ENCODE measurements around the gene THOC6.

The THOC6 gene

DNA sequence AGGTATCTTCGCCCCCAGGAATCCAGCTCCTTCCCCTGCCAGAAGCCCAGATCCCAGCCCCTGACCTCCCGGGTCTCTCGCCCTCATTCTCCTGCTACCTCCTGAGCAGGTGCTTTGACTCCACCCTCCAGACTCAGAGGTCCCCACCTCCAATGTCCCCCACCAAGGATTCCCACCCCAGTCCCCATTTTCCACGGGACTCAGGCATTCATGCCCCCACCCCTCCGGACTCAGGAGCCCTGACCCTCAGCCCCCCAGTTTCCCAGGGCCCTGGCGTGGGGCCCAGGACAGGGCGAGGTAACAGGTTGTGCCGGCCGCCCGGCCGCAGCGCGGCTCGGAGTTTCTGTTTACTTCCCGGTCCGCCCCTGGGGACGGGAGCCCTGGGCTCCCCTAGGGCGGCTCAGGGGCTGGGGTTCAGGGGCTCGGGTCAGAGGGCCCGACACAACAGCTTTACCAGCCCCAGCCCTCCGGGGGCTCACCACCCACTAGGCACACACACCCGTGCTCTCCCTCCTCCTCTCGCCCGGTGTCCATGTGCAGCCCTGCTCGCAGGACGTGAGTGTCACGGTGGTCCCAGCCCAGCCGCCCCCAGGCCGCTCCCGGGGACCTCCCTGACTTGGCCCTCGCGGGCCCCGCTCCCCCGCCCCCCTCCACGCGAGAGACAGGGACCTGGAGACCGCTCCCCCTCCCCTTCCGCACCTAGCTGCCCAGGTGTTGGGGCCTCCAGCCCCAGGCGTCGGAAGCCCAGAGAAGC, 12.3 kb downstream of the THOC6 start:
- Histone ChIP-seq H3K9me3 (ENCODE audit: control insufficient read depth, insufficient read depth, low read depth, low read length) (no peaks in the 10 kb centered on the region), H3K27ac (ENCODE audit: extremely low read depth, low read depth, low read length) (no peak overlapping the region), H3K4me3 (ENCODE audit: low read depth, low read length) (no peak overlapping the region), H3K36me3 (ENCODE audit: control insufficient read depth in 2 of 2, insufficient read depth in 1 of 2, low read length in 2 of 2) (no peaks in the 10 kb centered on the region), H3K4me1 (ENCODE audit: control insufficient read depth, insufficient read depth, low read length) (no peaks in the 10 kb centered on the region)
- ChIA-PET CTCF (interaction anchor here (0.8 to 1.3 kb wide), 3 partner anchors 10 to 93 kb away, joined by 3 to 7 read pairs (median 6); no protein-coding TSS in a partner anchor), POLR2A (no interaction called here)
- TF ChIP-seq, protein P1, sequence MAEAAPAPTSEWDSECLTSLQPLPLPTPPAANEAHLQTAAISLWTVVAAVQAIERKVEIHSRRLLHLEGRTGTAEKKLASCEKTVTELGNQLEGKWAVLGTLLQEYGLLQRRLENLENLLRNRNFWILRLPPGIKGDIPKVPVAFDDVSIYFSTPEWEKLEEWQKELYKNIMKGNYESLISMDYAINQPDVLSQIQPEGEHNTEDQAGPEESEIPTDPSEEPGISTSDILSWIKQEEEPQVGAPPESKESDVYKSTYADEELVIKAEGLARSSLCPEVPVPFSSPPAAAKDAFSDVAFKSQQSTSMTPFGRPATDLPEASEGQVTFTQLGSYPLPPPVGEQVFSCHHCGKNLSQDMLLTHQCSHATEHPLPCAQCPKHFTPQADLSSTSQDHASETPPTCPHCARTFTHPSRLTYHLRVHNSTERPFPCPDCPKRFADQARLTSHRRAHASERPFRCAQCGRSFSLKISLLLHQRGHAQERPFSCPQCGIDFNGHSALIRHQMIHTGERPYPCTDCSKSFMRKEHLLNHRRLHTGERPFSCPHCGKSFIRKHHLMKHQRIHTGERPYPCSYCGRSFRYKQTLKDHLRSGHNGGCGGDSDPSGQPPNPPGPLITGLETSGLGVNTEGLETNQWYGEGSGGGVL (tag by site-specific recombination; IDR thresholded peaks at IDR 0.05): no peak
- TF ChIP-seq, protein P2, sequence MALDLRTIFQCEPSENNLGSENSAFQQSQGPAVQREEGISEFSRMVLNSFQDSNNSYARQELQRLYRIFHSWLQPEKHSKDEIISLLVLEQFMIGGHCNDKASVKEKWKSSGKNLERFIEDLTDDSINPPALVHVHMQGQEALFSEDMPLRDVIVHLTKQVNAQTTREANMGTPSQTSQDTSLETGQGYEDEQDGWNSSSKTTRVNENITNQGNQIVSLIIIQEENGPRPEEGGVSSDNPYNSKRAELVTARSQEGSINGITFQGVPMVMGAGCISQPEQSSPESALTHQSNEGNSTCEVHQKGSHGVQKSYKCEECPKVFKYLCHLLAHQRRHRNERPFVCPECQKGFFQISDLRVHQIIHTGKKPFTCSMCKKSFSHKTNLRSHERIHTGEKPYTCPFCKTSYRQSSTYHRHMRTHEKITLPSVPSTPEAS (tag by site-specific recombination; IDR thresholded peaks at IDR 0.05): no peak
- TF ChIP-seq, protein P3, sequence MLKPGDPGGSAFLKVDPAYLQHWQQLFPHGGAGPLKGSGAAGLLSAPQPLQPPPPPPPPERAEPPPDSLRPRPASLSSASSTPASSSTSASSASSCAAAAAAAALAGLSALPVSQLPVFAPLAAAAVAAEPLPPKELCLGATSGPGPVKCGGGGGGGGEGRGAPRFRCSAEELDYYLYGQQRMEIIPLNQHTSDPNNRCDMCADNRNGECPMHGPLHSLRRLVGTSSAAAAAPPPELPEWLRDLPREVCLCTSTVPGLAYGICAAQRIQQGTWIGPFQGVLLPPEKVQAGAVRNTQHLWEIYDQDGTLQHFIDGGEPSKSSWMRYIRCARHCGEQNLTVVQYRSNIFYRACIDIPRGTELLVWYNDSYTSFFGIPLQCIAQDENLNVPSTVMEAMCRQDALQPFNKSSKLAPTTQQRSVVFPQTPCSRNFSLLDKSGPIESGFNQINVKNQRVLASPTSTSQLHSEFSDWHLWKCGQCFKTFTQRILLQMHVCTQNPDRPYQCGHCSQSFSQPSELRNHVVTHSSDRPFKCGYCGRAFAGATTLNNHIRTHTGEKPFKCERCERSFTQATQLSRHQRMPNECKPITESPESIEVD (tag by site-specific recombination; IDR thresholded peaks at IDR 0.05): no peak
- TF ChIP-seq ZNF426 (tag by site-specific recombination; IDR thresholded peaks at IDR 0.05): no peak
- TF ChIP-seq, protein P4, sequence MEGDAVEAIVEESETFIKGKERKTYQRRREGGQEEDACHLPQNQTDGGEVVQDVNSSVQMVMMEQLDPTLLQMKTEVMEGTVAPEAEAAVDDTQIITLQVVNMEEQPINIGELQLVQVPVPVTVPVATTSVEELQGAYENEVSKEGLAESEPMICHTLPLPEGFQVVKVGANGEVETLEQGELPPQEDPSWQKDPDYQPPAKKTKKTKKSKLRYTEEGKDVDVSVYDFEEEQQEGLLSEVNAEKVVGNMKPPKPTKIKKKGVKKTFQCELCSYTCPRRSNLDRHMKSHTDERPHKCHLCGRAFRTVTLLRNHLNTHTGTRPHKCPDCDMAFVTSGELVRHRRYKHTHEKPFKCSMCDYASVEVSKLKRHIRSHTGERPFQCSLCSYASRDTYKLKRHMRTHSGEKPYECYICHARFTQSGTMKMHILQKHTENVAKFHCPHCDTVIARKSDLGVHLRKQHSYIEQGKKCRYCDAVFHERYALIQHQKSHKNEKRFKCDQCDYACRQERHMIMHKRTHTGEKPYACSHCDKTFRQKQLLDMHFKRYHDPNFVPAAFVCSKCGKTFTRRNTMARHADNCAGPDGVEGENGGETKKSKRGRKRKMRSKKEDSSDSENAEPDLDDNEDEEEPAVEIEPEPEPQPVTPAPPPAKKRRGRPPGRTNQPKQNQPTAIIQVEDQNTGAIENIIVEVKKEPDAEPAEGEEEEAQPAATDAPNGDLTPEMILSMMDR (tag by site-specific recombination; IDR thresholded peaks at IDR 0.05): no peak

DNA sequence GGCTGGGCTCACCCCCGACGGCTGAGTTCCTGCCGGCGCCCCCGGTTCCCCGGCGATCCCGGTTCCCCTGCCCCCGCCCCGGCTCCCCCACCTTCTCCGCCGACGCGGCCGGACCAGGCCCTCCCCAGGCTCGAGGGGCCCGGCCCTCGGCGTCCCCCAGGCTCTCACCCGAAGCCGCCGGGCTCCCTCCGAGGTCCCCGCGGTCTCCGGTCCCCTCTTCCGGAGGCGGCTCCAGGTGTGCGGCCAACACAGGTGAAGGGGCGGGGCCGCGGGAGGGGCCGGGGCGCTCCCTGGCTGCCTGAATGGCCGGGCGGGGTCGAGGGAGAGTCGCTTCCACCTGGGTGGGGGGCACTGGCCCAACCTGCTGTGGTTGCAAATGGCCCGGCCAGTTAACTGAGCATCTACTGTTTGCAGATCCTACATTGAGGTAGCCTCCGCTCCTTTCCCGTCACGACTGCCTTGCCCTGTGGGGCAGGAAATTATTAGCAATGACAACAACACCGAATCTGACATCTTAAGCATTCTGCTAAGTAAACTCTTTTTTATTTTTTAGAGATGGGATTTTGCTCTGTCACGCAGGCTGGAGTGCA, 13.0 kb downstream of the THOC6 start, which contains the start of gene BICDL2:
BICDL2 (minus strand) TSS at position 219 of the 590 bp plus-strand sequence. CDS start 1,448 bp downstream, outside the sequence.
- POLR2A ChIA-PET: no interaction called here
- Histone ChIP-seq H3K36me3 (ENCODE audit: control insufficient read depth in 2 of 2, insufficient read depth in 1 of 2, low read length in 2 of 2) (no peaks in the 10 kb centered on the region), H3K4me1 (ENCODE audit: control insufficient read depth, insufficient read depth, low read length) (no peaks in the 10 kb centered on the region), H3K9me3 (ENCODE audit: control insufficient read depth, insufficient read depth, low read depth, low read length) (no peaks in the 10 kb centered on the region), H3K27ac (ENCODE audit: extremely low read depth, low read depth, low read length) (no peak within 1 kb of the TSS), H3K4me3 (ENCODE audit: low read depth, low read length) (no peak within 1 kb of the TSS)
- peak; percentile 92 for TF ChIP-seq ZNF664 (tag by site-specific recombination; IDR thresholded peaks at IDR 0.05)
- TF ChIP-seq KLF1 (tag by site-specific recombination; IDR thresholded peaks at IDR 0.05): no peak
- TF ChIP-seq ZNF530 (tag by site-specific recombination; IDR thresholded peaks at IDR 0.05; ENCODE audit: low read depth): no peak
- TF ChIP-seq, protein P5, sequence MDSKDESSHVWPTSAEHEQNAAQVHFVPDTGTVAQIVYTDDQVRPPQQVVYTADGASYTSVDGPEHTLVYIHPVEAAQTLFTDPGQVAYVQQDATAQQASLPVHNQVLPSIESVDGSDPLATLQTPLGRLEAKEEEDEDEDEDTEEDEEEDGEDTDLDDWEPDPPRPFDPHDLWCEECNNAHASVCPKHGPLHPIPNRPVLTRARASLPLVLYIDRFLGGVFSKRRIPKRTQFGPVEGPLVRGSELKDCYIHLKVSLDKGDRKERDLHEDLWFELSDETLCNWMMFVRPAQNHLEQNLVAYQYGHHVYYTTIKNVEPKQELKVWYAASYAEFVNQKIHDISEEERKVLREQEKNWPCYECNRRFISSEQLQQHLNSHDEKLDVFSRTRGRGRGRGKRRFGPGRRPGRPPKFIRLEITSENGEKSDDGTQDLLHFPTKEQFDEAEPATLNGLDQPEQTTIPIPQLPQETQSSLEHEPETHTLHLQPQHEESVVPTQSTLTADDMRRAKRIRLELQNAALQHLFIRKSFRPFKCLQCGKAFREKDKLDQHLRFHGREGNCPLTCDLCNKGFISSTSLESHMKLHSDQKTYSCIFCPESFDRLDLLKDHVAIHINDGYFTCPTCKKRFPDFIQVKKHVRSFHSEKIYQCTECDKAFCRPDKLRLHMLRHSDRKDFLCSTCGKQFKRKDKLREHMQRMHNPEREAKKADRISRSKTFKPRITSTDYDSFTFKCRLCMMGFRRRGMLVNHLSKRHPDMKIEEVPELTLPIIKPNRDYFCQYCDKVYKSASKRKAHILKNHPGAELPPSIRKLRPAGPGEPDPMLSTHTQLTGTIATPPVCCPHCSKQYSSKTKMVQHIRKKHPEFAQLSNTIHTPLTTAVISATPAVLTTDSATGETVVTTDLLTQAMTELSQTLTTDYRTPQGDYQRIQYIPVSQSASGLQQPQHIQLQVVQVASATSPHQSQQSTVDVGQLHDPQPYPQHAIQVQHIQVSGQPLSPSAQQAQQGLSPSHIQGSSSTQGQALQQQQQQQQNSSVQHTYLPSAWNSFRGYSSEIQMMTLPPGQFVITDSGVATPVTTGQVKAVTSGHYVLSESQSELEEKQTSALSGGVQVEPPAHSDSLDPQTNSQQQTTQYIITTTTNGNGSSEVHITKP (tag by site-specific recombination; IDR thresholded peaks at IDR 0.05): no peak
- TF ChIP-seq ZNF132 (tag by site-specific recombination; IDR thresholded peaks at IDR 0.05; ENCODE audit: borderline replicate concordance): no peak
- TF ChIP-seq, protein P6, sequence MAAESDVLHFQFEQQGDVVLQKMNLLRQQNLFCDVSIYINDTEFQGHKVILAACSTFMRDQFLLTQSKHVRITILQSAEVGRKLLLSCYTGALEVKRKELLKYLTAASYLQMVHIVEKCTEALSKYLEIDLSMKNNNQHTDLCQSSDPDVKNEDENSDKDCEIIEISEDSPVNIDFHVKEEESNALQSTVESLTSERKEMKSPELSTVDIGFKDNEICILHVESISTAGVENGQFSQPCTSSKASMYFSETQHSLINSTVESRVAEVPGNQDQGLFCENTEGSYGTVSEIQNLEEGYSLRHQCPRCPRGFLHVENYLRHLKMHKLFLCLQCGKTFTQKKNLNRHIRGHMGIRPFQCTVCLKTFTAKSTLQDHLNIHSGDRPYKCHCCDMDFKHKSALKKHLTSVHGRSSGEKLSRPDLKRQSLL (tag by site-specific recombination; IDR thresholded peaks at IDR 0.05): no peak
- CTCF ChIA-PET: interaction anchor here (0.9 to 7.2 kb wide), 3 partner anchors 7 to 93 kb away, joined by 3 to 87 read pairs (median 3); no protein-coding TSS in a partner anchor

Measured in HEK293 (cell line).